Esophagus squamous epithelium (tissue), 4 donors: ENCODE data around the gene GNA12.

ENCODE experiments used
- POLR2A ChIP-seq, 4 donors: fragments of 450-650 bp; IDR thresholded peaks; one replicate each; pipeline ENCODE4 v1.6.1; 2017; ENCODE audit warnings: antibody characterized with exemption in 4 of 4, mild to moderate bottlenecking in 4 of 4, moderate library complexity in 3 of 4
- TF ChIP-seq, protein P1 (sequence below), 6 experiments: fragments of 450-650 bp in 4 of 6; fragments of 200-600 bp in 2 of 6; sonication (generic) in 2 of 6; IDR thresholded peaks; one replicate each; pipeline ENCODE4 v1.5.1; 2016 to 2019; ENCODE audit warnings: antibody characterized with exemption in 6 of 6, mild to moderate bottlenecking in 4 of 6, moderate library complexity in 4 of 6

DNA sequence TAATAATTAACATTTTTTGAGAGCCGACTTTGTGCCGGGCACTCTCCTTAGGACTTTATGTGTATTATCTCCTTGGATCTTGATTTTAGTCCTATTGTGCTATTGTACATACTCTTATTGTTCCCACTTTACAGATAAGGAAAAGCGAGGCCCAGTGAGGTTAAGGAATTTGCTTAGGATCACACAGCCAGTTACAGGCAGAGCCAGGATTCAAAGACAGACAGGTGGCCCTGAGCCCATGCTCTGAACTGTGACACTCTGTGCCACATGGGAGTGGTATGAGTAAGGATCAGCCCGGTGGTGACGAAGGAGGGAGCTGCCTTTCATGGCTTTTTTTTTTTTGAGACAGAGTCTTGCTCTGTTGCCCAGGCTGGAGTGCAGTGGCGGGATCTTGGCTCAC, 15.8 kb upstream of the GNA12 start:
- TF ChIP-seq, protein P1, sequence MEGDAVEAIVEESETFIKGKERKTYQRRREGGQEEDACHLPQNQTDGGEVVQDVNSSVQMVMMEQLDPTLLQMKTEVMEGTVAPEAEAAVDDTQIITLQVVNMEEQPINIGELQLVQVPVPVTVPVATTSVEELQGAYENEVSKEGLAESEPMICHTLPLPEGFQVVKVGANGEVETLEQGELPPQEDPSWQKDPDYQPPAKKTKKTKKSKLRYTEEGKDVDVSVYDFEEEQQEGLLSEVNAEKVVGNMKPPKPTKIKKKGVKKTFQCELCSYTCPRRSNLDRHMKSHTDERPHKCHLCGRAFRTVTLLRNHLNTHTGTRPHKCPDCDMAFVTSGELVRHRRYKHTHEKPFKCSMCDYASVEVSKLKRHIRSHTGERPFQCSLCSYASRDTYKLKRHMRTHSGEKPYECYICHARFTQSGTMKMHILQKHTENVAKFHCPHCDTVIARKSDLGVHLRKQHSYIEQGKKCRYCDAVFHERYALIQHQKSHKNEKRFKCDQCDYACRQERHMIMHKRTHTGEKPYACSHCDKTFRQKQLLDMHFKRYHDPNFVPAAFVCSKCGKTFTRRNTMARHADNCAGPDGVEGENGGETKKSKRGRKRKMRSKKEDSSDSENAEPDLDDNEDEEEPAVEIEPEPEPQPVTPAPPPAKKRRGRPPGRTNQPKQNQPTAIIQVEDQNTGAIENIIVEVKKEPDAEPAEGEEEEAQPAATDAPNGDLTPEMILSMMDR (IDR thresholded peaks at IDR 0.05): no peak
- TF ChIP-seq POLR2A (IDR thresholded peaks at IDR 0.05): no peak
